Forelimb muscle (tissue), 1 donor: ENCODE results near the gene MTMR3. TPM values are rescaled to one million over a fixed set of nuclear protein-coding genes. Genes with fewer than 3 reads are reported as not detected.

Source experiments
- DNase-seq: peaks from one replicate; pipeline ENCODE4 v3.0.0-alpha.2; 2013; ENCODE audit warnings: low read depth
- polyA plus RNA-seq: library from polyadenylated mRNA; unstranded; fragments of 120-200 nt; gene quantifications from one replicate; pipeline ENCODE4 v1.2.1, GENCODE V29; 2013; ENCODE audit not compliant: insufficient read length

MTMR3 gene
- polyA plus RNA-seq, 1 donor = 32.6 TPM

DNA sequence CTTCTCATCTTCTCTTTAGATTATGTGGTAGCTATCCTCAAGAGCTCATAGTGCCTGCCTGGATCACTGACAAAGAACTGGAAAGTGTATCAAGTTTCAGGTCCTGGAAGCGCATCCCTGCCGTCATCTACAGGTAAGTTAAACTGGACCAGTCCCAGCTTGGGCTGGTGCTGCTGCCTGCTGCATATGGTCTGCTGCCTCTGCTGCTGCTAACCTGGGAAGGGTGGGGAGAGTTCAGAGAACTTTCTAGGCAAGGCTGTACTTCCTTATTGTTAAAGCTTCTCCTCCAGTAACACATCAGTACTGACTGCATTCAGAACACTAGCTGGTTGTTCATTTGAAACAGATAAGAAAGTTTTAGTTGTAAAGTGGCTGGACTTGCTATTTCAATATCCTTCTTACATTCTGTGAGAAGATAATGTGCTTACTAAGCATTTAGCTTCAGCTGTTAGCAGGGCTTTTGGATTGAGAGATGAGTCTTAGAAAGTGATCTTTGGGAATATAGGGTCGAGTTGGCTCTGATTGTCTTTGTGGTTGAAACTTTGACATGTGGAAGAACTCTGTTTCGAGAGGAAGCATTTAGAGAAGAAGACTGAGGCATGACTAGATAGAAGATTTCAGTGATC lies 120.0 kb downstream of the MTMR3 start:
- no peak for DNase-seq

DNA sequence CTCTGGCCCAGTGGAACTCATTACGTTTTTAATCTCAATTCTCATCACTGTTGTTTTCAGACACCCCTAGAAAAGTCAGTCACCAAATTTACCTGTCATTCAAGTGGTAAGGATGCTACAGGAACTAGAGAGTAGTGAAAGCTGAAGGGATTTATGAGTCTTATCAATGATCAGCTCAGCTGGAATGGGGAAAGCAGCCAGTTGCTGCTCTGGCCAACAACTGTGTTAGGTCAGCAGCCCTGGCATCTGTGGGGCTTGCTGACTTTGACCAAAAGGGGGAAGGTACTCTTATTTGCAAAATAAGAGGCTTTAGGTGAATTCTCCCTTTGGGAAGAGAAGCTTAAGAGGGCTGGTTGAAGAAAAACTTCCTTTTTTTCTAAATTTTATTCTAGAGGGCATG lies 121.1 kb downstream of the MTMR3 start:
- no peak for DNase-seq

DNA sequence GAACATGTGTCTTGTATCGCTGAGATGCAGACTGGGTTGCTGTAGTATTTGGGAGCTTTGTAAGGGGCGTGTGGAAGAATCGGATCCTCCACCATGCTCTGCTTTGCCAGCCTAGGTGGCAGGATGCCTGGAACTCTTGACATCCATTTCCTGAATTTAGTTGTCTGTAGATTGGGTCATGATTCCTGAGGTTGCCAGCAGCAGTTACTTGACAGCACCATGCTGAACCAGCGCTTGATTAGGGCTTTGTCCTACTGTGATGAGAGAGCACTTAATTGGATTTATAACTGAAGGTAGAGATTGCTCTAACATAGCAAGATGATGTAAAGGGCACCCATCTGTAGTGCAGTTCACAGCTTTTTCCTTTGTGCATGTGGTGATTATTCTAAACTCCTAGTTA lies 121.7 kb downstream of the MTMR3 start:
- DNase-seq = no peak

DNA sequence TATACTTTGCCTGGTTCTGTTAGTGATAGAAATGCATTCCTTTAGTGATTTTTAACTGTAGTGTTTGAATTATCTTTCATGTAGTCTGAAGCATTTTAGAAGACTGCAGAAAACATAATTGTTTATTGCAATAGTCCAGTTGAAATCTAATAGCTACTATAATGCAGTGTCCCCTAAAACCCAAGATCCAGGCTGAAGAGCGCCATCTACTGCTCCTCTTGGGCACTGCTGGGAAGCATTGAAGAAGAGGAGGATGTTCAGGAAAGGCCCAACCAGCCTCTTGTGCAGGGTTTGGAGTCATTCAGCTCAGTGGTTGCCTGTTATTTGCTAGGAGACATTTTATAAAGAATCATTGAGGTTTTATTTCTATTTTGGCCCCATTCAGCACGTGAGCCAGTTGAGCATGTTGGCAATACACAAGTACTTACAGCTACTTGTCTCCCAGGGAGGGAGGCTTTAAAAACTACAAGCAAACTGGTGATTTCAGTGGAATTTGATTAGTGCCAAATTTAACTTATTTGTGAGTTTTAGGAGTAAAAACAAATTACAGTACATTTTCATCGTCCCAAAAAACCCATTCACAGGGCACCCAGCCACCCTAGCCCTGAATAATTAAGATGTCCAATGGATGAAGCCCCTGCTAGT lies 122.4 kb downstream of the MTMR3 start:
- DNase-seq = peak; percentile 46

DNA sequence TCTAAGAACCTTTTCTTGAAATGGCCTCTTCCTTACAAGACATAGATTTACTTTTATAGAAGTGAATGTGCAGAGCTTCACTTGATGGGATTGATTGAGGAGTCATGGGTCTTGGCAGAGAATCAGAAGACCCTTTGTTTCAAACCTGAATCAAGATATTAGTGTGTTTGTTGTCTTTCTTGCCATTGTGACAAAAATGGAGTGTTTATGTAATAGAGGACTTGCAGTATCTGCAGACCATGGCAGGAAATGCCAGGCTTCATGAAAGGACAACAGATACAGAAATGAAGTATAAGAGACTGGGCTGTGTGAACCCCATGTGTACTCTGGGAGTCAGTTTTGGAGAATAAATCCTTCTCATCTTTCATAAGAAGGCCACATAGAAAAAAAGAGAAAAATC lies 124.4 kb downstream of the MTMR3 start:
- no peak for DNase-seq

DNA sequence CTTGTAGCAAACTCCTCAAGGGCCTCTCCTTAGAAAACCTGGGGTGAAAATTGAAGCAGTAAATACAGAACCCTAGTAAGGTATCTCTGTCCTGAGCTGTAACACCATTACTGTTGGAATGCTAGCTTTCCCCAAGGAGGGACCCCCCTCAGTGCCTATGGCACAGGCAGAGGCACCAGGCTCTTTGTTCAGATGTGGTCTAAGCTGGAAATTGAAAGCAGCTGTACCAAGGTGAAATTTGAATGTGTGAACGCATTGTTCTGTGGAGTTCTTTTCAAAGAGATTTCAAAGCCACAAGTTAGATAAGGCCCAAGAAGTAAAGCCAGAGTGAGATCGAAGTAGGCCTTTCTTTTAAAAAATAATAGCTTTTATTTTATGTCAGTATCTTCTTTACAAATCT lies 125.4 kb downstream of the MTMR3 start:
- no peak for DNase-seq

DNA sequence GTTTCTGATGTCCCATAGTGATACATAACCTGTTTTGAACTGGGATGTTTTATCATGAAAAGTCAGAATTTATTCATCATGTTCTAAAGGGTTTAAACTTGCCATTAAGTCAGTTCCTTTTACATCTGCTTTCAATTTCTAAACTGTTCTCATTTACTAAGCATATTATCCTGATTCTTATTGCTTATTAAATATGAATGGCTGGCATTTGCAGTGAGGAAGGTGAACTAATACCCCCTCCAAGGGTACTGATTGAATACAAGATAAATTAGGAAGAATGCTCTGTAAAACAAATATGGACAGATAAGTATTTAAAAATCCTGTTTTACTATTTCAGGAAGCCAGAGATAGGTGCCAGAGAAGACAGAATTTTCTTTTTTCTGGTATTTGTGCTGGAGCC lies 126.5 kb downstream of the MTMR3 start:
- DNase-seq = no peak

DNA sequence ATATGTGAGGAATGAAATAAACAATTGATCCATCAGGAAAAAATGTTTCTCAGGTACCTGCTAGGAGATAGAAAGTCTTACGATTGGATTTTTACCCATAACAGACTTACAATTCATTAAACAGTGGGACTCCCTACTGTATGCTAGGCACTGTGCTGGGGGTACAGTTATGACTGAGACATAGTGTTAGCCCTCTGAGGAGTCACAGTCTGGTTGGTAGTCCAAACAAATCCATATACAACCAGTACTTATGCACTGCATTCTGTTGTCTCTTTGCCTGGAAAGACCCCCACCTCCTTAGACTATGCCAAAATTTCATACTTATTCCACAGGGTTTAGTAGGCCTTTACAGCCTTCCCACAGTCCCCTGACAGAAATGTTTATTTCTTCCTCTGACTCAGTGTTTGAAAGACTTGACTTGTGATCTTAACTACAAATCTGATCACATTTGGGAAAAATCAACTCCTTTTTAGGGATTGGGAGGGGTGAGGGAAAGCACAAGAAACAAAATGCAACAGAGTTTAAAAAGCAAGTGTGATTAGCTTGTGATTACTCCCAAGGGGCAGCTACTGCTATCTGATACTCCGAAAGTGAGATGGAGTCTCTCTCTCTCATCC lies 127.9 kb downstream of the MTMR3 start:
- no peak for DNase-seq

DNA sequence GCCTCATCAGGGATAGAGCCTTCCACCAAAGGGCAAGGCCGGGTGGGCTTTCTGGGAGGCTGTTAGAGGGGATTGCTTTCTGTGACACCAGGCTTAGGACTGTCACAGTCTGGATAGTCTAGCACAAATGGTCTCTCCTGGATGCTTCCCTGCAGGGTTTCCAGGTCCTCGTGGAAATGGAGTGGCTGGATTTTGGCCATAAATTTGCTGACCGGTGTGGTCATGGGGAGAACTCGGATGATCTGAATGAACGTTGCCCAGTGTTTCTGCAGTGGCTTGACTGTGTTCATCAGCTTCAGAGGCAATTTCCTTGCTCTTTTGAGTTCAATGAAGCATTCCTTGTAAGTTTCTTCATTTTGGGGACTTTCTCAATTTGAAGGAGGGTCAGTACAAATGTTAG lies 130.2 kb downstream of the MTMR3 start:
- DNase-seq = no peak

DNA sequence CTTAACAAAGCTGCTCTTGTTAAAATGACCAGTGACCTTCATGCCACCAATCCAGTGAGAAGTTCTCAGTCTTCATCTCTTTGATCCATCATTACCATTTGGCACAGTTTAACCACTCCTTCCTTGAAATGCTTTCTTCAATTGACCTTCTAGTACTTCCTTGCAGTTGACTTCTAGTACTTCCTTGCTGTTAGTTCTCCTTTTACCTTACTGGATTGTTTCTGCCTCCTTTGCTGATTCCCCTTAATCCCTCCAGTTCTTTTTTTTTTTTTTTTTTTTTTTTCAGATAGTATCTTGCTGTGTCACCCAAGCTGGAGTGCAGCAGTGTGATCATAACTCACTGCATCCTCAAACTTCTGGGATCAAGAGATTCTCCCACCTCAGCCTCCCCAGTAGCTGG lies 131.3 kb downstream of the MTMR3 start:
- DNase-seq = no peak

DNA sequence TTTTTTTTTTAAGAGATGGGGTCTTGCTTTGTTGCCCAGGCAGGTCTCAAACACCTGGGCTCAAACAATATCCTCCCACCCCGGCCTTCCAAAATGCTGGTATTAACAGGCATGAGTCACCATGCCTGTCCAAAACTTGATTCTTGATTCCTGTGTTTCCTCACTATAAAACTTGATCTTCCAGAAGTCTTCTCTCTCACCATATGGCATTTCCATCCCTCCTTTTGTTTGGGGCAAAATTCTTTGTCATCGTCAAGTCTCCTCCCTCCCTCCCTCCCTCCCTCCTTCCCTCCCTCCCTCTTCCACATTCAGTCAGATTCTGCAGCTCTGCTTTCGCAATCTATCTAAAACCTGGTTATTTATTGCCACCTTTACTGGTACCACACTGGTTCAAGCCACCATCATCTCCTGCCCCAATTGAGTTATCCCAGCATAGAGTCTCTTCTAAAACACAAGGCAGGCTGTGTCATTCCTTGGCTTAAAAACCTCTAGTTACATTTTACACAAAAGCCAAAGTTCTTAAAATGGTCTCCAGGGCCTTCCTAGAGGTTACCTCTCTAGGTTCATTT lies 132.3 kb downstream of the MTMR3 start:
- DNase-seq = no peak

DNA sequence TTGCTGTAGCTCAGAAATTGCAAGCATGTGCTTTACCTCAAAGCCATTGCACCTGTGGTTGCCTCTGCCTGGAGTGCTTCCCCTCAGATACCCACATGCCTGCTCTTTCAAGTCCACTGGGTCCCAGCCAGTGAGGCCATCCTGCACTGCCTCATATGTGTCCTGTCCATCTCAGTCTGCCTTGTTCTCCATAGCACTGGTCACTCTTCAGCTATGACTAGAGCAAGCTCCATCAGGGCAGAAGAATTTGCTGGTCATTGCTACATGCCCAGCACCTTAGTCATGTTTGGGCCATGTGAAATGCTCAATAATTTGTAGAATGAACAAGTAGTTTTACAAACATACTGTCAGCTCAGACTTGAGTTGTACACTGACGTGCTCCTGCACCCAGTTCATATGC lies 132.9 kb downstream of the MTMR3 start:
- no peak for DNase-seq

DNA sequence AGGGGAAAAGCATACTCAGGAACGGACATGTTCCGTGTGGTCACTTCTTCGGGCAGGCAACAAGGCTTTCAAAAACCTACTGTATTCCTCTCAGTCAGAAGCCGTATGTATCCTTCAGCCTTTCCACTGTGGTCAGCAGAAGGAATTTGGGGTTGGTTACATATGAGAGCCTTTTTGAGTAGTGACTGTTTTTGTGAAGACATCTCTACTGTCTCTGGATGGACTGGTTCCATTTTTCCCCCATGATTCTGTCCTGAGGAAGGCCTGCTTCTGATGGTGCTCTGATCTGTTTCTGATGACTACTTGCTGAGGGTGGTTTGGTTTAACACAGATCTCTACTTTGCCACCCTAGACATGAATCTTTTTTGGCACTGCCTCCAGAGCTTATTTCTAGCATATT lies 133.6 kb downstream of the MTMR3 start:
- no peak for DNase-seq

DNA sequence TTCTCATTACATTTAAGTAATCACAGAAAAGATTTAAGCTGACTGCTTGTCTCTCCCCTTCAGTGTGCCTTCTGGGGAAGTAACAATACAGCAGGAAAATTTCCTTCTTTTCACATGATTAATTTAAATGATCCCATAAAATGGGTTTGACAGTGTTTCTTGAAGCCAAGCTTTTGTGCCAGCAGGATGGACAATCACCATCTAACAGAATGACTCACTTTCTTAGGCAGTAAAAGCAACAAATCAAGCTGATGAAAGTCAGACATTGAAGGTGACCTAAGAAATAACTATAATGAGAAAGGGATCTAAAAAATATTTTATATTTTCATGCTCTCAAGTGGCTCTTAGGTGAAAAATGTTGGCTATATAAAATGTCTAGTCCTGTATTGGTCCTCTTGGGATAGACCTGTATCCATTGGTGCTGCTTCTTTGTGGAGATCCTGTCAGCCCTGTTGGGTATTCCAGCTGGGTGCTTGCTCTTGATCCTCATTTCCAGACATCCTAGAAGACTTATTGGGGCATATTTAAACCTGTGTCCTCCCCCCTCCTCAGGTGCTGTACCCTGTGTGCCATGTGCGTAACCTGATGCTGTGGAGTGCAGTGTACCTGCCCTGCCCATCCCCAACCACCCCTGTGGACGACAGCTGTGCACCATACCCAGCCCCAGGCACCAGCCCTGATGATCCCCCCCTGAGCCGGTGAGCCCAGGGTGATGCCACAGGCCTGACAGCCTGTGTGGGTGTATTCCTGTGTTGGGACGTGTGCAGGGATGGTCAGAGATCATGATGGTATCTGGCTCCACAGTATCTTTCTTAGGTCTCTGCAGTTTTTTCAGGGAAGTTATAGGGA lies 134.6 kb downstream of the MTMR3 start:
- no peak for DNase-seq

DNA sequence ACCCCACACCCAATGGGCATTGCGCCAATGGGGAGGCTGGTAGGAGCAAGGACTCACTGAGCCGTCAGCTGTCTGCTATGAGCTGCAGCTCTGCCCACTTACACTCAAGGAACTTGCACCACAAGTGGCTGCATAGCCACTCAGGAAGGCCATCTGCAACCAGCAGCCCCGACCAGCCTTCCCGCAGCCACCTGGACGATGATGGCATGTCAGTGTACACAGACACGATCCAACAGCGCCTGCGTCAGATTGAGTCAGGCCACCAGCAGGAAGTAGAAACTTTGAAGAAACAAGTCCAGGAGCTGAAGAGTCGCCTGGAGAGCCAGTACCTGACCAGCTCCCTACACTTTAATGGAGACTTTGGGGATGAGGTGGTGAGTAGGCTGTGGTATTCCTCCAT lies 137.5 kb downstream of the MTMR3 start:
- DNase-seq = no peak

DNA sequence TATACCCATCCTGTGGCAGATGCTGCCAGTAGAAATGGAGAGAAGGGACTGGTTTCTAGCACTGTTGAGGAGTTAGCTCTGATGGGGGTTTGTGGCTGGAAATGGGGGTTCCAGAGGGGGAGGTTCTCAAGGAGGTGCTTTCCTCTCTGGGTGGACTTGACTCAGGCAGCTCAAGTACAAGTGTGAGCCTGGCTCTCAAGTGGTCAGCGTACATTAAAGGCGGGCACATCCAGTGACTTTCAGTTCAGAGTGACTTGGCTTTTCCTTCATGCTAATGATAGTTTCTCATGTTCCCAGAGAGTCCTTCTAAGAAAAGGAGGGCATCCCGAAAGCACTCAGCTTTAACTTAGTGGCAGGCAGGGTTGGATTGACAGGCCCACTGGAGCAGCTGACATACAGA lies 138.4 kb downstream of the MTMR3 start:
- DNase-seq = no peak

DNA sequence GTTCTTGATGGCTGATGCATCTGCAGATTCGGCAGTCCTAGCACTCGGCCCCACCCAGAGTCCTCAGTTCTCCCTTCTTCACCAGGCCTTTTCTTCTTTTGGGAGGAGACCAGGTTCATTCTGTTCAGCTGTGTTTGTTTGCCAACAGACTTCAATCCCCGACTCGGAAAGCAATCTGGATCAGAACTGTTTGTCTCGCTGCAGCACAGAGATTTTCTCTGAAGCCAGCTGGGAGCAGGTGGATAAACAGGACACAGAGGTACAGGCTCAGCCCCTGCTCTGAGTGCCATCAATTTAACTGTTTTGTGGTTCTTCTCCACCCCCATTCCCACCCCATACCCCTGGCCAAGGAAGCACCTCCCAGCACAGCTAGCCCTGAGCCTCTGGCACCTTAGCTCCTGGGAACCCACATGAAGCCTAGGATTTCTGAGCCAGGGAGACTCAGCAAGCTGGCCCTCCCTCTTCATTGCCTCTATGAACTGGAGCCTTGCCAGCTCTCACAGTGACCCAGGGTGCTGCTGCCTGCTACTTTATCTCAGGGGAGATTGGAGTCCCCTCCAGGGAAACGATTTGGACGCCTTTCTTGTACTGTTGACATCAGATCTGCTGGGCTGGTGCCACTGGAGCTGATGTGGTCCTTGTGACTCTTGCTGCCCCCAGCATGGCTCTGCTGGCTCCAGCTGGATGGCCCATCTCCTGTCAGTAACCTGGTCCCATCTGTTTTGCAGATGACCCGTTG lies 139.1 kb downstream of the MTMR3 start:
- DNase-seq = no peak

DNA sequence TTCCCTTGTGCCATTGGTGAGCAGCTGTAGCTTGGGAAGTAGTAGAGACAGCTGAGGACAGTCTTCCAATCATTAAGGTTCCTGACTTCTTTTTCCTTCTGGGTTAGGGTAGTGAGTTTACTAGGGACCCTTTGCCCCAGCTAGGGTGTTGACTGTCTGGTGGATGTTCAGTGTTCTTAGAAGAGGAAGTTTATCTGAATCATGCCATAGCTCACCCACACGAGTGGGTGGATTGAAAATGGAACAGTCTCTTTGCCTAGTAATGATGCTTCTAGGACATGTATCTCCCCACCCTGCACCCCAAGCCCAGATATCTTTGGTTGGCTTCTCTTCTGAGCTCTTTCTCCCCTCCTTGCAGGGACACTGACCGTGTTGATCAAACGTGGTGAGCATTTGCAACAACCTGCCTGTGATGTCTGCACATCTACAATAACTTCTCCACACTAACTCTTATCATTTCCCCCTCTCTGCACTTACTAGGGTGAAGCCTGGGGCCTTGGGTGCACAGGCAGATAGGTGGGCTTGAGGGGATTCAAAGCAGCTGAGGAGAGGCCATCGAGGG lies 140.2 kb downstream of the MTMR3 start:
- no peak for DNase-seq

DNA sequence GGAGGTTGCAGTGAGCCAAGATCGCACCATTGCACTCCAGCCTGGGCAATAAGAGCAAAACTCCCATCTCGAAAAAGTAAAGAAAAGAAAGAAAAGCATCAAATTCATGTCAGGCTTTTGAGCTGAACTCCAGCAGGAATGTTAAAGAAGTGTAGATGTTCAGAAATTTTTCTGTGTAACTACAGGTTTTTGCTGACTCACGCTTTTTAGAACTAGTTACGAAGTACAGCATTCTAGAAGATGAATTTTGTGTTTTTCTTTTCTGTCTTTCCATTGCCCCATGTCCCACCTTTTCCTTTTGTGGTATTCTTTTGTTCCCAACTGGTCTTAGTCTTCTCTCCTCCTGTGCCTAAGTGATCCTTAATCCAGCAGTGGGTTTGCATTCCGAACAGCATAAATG lies 141.3 kb downstream of the MTMR3 start:
- DNase-seq = no peak

DNA sequence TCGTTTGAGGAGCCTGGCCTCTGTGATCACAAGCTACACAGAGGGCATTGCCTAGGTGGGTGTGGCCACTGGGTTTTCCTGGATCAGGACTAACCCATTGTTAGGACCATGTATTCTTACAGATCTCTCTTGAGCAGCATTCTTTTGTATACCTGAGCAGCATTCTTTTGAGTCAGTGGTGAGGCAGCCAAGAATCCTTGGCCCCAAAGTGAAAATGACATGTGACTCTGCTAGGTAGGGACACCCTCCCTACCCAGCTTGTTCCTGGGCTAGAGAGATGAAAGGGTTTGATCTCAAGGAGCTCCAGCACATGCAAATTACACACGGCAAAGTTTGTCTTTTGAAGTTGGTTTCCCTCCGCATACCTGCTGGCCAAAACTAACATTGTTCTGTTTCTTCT lies 142.2 kb downstream of the MTMR3 start:
- no peak for DNase-seq

DNA sequence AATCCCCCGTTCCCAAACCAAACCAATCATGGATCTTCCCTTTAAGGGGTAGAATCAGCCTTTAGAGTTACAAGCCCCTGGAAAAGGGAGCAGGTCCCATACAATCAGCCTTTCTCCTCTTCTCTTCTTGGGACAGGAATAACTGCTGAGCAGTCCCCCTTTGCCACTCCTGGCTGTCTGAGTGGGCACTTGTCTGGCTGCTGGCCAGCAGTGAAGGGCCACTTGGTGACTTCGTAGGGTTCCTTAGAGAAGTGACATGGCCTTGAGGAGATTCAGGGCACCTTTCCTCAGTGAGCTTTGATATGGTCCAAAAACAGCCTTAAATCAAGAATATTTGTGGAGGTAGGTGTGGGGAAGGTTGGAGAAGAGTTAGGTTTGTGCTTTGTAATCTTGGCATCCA lies 143.8 kb downstream of the MTMR3 start:
- no peak for DNase-seq
